ENCODE results near the gene PHETA1. TPM values are rescaled to one million over a fixed set of nuclear protein-coding genes. Genes with fewer than 3 reads are reported as not detected.
"Not testable (repeated sequence)": the region's sequence is repeated elsewhere in the genome, so short reads cannot be mapped to it uniquely, and the experiment has no call there.

PHETA1 gene
- polyA plus RNA-seq, 1 experiment: 3.5 TPM

DNA sequence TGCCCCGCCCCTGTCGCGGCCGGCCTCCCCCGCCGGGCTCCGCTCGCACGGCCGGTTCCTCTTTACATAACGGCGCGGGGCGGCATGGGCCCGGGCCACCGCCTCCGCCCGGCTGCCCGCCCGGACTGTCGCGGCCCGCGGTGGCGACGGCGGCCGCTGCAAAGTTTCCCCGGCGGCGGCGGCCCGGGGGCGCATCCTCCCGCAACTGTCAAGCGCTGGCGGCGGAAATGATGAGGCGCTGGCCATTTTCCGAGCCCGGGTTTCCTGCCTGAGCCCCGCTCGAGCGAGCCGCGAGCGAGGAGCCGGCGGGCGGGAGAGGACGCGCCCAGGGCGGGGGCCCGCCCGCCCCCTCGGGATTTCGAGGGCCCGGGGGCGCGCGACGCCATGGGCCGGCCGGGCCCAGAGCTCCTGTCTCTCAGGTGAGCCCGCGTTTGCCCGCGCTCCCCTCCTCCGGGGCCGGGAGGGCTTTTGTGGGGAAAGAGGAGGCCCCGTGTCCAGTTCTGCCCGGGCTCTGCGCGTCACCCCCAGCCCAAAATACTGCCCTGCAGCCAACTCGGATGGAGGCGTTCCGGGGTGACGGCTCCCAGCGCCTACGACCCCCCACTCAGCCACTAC is 37.1 kb upstream of the PHETA1 start, which contains the start of gene SH2B3:
SH2B3 (plus strand) TSS at position 65 of the 615 bp plus-strand sequence. CDS start 12,223 bp downstream, outside the sequence.
- CTCF ChIA-PET: interaction anchor here (3.3 kb wide), 1 partner anchor 10 kb away, joined by 15 read pairs; no protein-coding TSS in a partner anchor
- Histone ChIP-seq H3K4me3 (ENCODE audit: low read depth, low read length) (peak within 1 kb of the TSS; percentile 91), H3K27ac (ENCODE audit: low read depth, low read length) (peak within 1 kb of the TSS; percentile 65), H3K27me3 (ENCODE audit: control insufficient read depth, insufficient read depth, low read length) (no peaks in the 10 kb centered on the region), H3K9me3 (ENCODE audit: control insufficient read depth, insufficient read depth, low read length) (peaks cover 4% of the 10 kb centered on the region; the same call in 1 of the 2 replicates)
- POLR2A ChIA-PET: no interaction called here
- TF ChIP-seq, protein P1, sequence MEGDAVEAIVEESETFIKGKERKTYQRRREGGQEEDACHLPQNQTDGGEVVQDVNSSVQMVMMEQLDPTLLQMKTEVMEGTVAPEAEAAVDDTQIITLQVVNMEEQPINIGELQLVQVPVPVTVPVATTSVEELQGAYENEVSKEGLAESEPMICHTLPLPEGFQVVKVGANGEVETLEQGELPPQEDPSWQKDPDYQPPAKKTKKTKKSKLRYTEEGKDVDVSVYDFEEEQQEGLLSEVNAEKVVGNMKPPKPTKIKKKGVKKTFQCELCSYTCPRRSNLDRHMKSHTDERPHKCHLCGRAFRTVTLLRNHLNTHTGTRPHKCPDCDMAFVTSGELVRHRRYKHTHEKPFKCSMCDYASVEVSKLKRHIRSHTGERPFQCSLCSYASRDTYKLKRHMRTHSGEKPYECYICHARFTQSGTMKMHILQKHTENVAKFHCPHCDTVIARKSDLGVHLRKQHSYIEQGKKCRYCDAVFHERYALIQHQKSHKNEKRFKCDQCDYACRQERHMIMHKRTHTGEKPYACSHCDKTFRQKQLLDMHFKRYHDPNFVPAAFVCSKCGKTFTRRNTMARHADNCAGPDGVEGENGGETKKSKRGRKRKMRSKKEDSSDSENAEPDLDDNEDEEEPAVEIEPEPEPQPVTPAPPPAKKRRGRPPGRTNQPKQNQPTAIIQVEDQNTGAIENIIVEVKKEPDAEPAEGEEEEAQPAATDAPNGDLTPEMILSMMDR (IDR thresholded peaks at IDR 0.05; ENCODE audit: low read depth, low read length): no peak
- DNase-seq (ENCODE audit: low read depth, low spot score): no peak

DNA sequence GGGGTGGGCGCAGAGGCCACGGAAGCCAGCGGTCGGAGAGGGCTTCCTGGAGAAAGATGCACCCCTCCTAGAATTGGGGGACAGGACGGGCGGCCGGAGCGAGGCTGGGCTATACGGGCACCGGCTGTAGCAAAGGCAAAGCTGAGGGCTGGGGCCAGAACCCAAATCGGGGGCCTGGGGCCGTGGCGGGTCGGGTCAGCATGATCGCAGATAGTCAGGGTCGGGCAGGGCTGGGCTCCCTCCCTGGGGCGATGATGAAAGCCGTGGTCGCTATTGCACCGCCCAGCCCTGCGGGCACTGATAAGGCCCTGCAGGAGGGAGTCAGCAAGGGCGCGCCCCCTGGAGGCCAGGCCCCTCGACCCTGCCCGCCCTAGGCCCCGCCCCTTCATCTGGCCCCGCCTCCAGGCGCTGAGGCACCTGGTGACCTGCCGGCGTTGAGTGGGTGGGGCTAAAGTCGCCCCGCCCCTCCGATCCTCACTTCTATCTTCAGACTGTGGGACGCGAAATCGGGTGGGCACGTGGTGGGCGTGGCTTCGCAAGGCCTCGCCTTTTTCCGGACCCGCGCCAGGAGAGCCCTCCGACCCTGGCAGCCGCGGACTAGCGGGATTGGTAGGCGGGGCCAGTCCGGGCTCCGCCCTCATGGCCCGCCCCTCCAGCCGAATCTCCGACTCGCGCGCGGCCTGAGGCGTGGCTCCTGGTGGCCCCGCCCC is 36.4 kb upstream of the PHETA1 start:
- peak overlapping the region; percentile 65 for H3K27ac ChIP-seq (ENCODE audit: low read depth, low read length)
- POLR2A ChIA-PET: interaction anchor here (0.6 kb wide), 1 partner anchor 30 kb away, joined by 3 read pairs; no protein-coding TSS in a partner anchor
- TF ChIP-seq, protein P1 (IDR thresholded peaks at IDR 0.05; ENCODE audit: low read depth, low read length): peak; percentile 36
- peaks cover 4% of the 10 kb centered on the region; the same call in 1 of the 2 replicates for H3K9me3 ChIP-seq (ENCODE audit: control insufficient read depth, insufficient read depth, low read length)
- H3K4me3 ChIP-seq (ENCODE audit: low read depth, low read length): peak overlapping the region; percentile 58
- no peaks in the 10 kb centered on the region for H3K27me3 ChIP-seq (ENCODE audit: control insufficient read depth, insufficient read depth, low read length)
- peak; percentile 76 for DNase-seq (ENCODE audit: low read depth, low spot score)
- CTCF ChIA-PET: interaction anchor here (0.6 to 3.5 kb wide), 7 partner anchors 9 to 611 kb away, joined by 3 to 27 read pairs (median 3); no protein-coding TSS in a partner anchor

DNA sequence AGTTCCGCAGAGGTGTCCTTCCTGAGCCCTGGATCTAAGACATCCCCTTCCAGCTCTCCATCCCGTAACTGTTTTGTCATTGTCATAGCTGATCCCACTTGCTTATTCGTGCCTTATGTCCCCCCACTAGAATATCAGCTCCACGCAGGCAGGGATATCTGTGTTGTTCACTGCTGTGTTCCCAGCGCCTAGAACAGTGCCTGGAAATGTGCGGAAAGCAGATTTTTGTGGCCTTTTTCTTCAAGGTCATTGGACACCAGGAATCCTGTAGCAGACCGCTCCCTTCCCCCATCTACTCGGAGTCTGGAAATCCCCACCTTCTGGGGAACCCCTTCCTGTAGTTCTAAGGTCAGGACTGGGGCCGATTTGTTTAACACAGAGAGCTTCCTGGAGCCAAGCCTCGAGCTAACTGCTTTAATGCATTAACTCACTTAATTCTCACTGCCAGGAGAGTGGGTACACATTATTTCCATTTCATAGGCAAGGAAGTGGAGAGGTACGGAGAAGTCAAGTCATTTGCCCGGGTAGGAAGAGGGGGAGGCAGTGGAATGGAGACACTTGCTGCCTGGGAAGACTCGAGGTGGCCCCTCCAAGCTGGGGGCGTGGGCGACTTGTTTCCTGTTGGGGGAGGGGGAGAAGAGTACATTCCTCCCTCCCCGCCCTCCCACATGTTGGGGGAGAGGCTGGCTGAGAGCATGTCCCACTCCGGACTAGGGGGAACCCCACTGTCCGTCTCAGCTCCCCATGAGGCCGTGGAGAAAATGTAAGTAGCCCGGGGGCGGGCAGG is 35.7 kb upstream of the PHETA1 start:
- TF ChIP-seq, protein P1 (IDR thresholded peaks at IDR 0.05; ENCODE audit: low read depth, low read length): no peak
- Histone ChIP-seq H3K27me3 (ENCODE audit: control insufficient read depth, insufficient read depth, low read length) (no peaks in the 10 kb centered on the region), H3K27ac (ENCODE audit: low read depth, low read length) (peak overlapping the region; percentile 65), H3K4me3 (ENCODE audit: low read depth, low read length) (peak overlapping the region; percentile 58), H3K9me3 (ENCODE audit: control insufficient read depth, insufficient read depth, low read length) (peaks cover 4% of the 10 kb centered on the region; the same call in 1 of the 2 replicates)
- ChIA-PET CTCF (interaction anchor here (0.6 to 3.5 kb wide), 8 partner anchors 8 to 610 kb away, joined by 3 to 27 read pairs (median 3); no protein-coding TSS in a partner anchor), POLR2A (interaction anchor here (0.6 kb wide), 1 partner anchor 31 kb away, joined by 3 read pairs; no protein-coding TSS in a partner anchor)
- no peak for DNase-seq (ENCODE audit: low read depth, low spot score)

DNA sequence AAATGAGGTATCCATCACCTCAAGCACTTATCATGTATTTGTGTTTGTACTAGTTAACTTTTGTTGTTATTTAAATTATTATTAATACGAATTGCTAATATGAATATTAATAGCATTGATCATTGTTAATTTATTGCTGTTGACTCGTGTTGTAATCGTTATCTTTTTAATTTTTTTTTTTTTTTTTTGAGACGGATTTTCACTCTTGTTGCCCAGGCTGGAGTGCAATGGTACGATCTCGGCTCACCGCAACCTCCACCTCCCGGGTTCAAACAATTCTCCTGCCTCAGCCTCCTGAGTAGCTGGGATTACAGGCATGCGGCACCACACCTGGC is 33.6 kb upstream of the PHETA1 start:
- H3K27ac ChIP-seq (ENCODE audit: low read depth, low read length); H3K4me3 ChIP-seq (ENCODE audit: low read depth, low read length); DNase-seq (ENCODE audit: low read depth, low spot score); POLR2A ChIA-PET; H3K27me3 ChIP-seq (ENCODE audit: control insufficient read depth, insufficient read depth, low read length); H3K9me3 ChIP-seq (ENCODE audit: control insufficient read depth, insufficient read depth, low read length): not testable (repeated sequence)
- CTCF ChIA-PET: interaction anchor here (3.5 kb wide), 1 partner anchor 49 kb away, joined by 27 read pairs; no protein-coding TSS in a partner anchor

DNA sequence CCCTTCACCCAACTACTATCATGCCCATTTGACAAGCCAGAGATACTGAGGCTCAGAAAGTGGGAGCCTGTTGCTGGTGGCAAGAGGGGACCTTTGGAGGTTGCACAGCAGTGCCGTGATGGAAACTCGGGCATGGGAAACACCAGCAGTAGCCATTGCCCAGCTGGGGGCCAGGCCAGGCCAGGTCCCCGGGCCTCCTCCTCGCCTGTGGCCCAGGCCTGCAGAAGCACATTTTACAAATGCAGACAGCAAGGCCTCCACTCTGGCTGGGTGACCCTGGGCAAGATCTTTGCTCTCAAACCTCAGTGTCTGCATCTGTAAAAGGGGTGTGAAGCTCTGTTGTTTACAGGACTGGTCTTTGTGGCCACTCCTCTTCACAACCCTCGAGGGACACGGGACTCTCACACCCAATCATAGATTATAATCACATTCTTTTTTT is 32.3 kb upstream of the PHETA1 start:
- H3K27ac ChIP-seq (ENCODE audit: low read depth, low read length): no peak overlapping the region
- POLR2A ChIA-PET: no interaction called here
- CTCF ChIA-PET: interaction anchor here (8.7 kb wide), 1 partner anchor 52 kb away, joined by 349 read pairs; no protein-coding TSS in a partner anchor
- H3K4me3 ChIP-seq (ENCODE audit: low read depth, low read length): no peak overlapping the region
- TF ChIP-seq, protein P1 (IDR thresholded peaks at IDR 0.05; ENCODE audit: low read depth, low read length): no peak
- H3K27me3 ChIP-seq (ENCODE audit: control insufficient read depth, insufficient read depth, low read length): no peaks in the 10 kb centered on the region
- no peaks in the 10 kb centered on the region; the same call in 1 of the 2 replicates for H3K9me3 ChIP-seq (ENCODE audit: control insufficient read depth, insufficient read depth, low read length)
- DNase-seq (ENCODE audit: low read depth, low spot score): no peak

DNA sequence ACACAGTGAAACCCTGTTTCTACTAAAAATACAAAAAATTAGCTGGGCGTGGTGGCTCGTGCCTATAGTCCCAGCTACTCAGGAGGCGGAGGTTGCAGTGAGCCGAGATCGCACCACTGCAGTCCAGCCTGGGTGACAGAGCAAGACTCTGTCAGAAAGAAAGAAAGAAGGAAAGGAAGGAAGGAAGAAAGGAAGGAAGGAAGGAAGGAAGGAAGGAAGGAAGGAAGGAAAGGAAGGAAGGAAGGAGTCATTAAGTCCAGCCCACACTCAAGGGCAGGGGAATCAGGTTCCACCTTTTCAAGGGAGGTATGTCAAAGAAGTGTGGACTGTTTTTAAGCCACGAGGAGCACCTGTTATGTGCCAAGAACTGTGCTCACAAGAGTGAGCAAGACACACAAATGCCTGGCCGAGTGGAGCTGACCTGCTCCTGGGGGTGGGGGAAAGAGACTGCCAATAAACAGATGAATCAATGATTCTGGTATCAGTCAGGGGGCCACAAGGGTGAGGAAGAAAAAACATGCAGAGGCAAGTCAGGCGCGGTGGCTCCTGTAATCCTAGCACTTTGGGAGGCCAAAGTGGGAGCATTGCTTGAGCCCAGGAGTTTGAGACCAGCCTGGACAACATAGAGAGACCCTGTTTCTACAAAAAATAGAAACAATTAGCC is 31.0 kb upstream of the PHETA1 start:
- H3K4me3 ChIP-seq (ENCODE audit: low read depth, low read length); POLR2A ChIA-PET; H3K27ac ChIP-seq (ENCODE audit: low read depth, low read length); H3K9me3 ChIP-seq (ENCODE audit: control insufficient read depth, insufficient read depth, low read length); H3K27me3 ChIP-seq (ENCODE audit: control insufficient read depth, insufficient read depth, low read length); DNase-seq (ENCODE audit: low read depth, low spot score): not testable (repeated sequence)
- CTCF ChIA-PET: interaction anchor here (0.6 to 8.7 kb wide), 2 partner anchors 53 to 273 kb away, joined by 5 to 349 read pairs; no protein-coding TSS in a partner anchor

Data from AG04450 (cell line).